ENCODE measurements around the gene NF1.
"Not testable (repeated sequence)": the region's sequence is repeated elsewhere in the genome, so short reads cannot be mapped to it uniquely, and the experiment has no call there.

The NF1 gene

DNA sequence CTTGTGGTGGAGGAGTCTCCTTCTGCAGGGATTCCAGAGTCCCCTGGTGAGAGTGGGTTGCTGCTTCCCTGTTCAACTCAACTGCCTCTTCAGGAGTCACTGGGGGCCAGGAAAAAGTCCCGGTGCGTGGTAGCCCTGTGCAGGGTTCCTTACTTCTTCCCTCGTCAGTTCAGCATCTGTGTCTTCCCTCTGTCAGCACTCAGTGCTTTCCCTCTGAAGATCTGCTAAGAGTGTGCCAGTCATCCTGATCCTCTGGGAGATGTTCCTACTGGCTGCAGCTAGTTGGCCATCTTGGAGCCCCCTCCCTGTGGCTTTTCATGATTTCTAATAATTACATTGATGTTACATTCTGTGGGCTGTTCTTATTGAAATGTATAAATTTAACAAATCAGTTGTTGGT is 36.5 kb downstream of the NF1 start:
- no peak for DNase-seq (ENCODE audit: low read depth in 2 of 2)

DNA sequence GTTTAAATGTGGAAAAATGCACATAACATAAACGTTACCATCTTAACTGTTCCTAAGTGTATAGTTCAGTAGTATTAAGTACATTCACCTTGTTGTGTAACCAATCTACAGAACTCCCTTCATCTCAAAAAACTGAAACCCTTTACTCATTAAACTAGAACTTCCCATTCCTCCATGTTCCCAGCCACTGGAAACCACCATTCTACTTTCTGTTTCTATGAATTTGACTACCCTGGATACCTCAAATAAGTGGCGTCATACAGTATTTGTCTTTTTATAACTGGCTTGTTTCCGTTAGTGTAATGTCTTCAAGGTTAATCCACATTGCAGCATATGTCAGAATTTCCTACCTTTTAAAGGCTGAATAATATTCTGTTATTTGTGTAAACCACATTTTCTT is 38.2 kb downstream of the NF1 start:
- DNase-seq (ENCODE audit: low read depth in 2 of 2) = no peak

DNA sequence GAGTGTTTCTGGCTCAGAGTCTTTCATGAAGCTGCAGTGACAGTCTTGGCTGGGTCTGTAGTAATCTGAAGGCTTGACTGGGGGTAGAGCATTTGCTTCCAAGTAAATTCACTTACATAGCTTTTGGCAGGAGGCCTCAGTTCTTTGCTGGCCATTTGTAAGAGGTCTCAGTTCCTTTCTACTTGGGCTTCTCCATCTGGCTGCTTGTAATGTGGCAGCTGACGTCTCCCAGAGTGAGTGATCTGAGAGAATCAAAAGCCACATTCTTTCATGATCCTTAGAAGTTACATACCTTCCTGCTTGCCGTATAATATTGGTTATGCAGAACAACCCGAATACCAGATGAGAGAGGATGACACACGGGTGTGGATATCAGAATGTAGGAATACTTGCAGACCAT is 39.8 kb downstream of the NF1 start:
- no peak for DNase-seq (ENCODE audit: low read depth in 2 of 2)

GRCh38 chr17:31136319-31136718 is 41.5 kb downstream of the NF1 start:
- DNase-seq (ENCODE audit: low read depth in 2 of 2) = no peak

DNA sequence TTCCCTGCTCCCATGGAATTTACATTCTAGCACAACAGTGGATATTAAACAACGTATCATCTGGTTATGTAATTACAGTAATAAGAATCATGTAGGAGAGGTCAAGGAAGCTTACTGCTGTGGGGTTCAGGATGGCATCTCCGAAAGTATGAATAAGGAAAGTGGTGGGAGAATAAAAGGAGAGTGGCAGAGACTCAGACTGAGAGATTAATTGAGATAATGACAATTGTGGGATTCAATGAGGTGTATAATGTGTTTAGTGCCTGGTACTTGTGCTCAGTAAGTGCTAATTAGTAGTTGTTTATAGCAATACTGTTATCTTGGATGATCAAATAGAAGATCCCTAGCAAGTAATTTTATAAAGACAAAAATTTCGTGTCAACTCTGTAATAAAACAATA is 45.3 kb downstream of the NF1 start:
- no peak for DNase-seq (ENCODE audit: low read depth in 2 of 2)

GRCh38 chr17:31144428-31144827 is 49.7 kb downstream of the NF1 start:
- DNase-seq (ENCODE audit: low read depth in 2 of 2) = no peak

- DNase-seq (ENCODE audit: low read depth in 2 of 2) = no peak
Measured at GRCh38 chr17:31144836-31145235, 50.1 kb downstream of the NF1 start.

GRCh38 chr17:31147507-31148202 is 52.9 kb downstream of the NF1 start:
- no peak for DNase-seq (ENCODE audit: low read depth in 2 of 2)

- no peak for DNase-seq (ENCODE audit: low read depth in 2 of 2)
Measured at GRCh38 chr17:31148205-31148604, 53.4 kb downstream of the NF1 start.

- no peak for DNase-seq (ENCODE audit: low read depth in 2 of 2)
Measured at GRCh38 chr17:31152271-31152670, 57.5 kb downstream of the NF1 start.

GRCh38 chr17:31155208-31155810 is 60.5 kb downstream of the NF1 start:
- DNase-seq (ENCODE audit: low read depth in 2 of 2) = no peak

DNA sequence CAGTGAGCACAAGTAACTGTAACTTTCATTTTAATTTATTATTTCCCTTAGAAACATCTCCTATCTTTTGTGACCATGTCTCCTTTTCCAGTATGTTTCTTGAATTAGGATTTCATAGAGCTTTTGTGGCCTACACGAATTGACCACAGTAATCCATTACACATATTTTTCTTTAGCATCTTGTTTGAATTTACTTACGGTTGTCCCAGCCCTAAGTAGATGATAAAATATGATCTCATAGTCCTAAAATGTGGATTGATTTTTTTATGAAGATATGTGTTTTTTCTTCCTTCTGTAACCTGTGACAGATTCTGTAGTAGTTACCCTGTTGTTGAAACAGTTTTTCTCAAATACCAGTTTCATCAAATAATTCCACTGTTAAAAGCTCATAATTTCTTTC is 61.5 kb downstream of the NF1 start:
- no peak for DNase-seq (ENCODE audit: low read depth in 2 of 2)

DNA sequence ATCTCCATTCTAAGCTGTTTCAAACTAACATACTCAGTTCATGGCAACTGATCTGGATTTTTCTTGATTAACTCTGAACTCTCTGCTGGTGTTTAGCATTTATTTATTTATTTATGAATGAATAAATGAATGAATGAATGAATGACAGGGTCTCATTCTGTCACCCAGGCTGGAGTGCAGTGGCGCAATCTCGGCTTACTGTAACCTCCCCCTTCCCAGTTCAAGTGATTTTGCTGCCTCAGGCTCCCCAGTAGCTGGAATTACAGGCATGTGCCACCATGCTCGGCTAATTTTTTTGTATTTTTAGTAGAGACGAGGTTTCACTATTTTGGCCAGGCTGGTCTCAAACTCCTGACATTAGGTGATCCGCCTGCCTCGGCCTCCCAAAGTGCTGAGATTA is 62.1 kb downstream of the NF1 start:
- DNase-seq (ENCODE audit: low read depth in 2 of 2) = not testable (repeated sequence)

- no peak for DNase-seq (ENCODE audit: low read depth in 2 of 2)
Measured at GRCh38 chr17:31158746-31159377, 64.1 kb downstream of the NF1 start.

DNA sequence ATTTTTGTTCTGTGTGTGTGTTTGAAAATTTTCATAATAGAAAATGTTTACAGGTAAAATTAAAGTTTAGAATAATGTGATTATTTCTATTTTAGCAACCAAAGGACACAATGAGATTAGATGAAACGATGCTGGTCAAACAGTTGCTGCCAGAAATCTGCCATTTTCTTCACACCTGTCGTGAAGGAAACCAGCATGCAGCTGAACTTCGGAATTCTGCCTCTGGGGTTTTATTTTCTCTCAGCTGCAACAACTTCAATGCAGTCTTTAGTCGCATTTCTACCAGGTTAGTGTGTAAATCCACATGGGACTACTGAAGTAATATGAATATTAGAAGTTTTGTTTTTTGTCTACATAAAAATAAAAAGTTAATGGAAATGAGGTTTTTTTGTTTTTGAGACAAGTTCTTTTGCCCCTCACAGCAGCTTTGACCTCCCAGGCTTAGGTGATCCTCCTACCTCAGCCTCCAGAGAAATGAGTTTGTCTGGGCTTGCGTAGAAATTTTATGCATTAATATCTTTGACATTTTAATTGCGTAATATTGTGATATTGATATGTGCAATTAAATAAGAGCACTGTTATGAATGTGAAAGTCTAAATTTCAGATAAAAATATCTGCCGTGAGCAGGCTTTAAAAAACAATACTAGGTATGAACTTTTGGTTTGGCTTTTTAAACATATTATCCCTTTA is 68.5 kb downstream of the NF1 start:
- DNase-seq (ENCODE audit: low read depth in 2 of 2) = no peak

- DNase-seq (ENCODE audit: low read depth in 2 of 2) = no peak
Measured at GRCh38 chr17:31167111-31167510, 72.3 kb downstream of the NF1 start.

GRCh38 chr17:31171701-31172100 is 76.9 kb downstream of the NF1 start:
- DNase-seq (ENCODE audit: low read depth in 2 of 2) = no peak

- DNase-seq (ENCODE audit: low read depth in 2 of 2) = no peak
Measured at GRCh38 chr17:31172388-31172787, 77.6 kb downstream of the NF1 start.

DNA sequence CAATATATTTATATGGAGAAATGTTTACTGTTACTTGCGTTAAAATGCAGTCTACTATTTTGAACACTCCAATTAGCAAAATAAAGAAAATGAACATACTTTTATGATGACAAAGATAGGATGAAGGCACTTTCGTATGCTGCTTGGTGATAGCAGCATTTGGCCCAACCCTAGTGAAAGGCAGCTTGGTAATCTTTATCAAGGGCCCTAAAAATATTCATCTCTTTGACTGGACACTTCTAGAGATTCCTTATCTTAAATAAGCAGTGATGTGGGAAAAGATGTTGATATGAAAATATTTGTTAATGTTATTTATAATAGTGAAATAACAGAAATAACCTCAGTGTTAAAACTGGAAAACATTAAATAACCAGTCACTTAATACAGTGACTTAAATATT is 79.4 kb downstream of the NF1 start:
- DNase-seq (ENCODE audit: low read depth in 2 of 2) = no peak

DNA sequence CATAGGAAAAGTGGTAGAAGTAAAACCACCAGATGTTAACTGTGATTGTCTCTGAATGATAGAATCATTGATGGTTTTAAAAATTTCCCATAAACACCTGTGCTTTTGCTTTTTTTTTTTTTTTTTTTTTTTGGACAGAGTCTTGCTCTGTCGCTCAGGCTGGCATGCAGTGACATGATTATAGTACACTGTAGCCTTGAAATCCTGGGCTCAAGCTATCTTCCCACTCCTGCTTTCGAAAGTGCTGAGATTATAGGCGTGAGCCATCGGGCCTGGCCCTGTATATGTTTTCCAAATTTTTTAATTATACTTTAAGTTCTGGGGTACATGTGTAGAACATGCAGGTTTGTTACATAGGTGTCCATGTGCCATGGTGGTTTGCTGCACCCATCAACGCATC is 80.5 kb downstream of the NF1 start:
- no peak for DNase-seq (ENCODE audit: low read depth in 2 of 2)

DNA sequence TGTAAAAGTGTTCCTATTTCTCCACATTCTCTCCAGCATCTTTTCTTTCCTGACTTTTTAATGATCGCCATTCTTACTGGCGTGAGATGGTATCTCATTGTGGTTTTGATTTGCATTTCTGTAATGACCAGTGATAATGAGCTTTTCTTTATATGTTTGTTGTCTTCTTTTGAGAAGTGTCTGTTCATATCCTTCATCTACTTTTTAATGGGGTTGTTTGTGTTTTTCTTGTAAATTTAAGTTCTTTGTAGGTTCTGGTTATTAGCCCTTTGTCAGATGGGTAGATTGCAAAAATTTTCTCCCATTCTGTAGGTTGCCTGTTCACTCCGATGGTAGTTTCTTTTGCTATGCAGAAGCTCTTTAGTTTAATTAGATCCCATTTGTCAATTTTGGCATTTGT is 81.4 kb downstream of the NF1 start:
- not testable (repeated sequence) for DNase-seq (ENCODE audit: low read depth in 2 of 2)

DNA sequence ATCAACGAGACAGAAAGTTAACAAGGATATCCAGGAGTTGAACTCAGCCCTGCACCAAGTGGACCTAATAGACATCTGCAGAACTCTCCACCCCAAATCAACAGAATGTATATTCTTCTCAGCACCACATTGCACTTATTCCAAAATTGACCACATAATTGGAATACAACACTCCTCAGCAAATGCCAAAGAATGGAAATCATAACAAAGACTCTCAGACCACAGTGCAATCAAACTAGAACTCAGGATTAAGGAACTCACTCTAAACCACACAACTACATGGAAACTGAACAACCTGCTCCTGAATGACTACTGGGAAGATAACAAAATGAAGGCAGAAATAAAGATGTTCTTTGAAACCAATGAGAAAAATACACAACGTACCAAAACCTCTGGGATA is 84.2 kb downstream of the NF1 start:
- DNase-seq (ENCODE audit: low read depth in 2 of 2) = not testable (repeated sequence)

GRCh38 chr17:31195305-31195704 is 100.5 kb downstream of the NF1 start:
- no peak for DNase-seq (ENCODE audit: low read depth in 2 of 2)
